ENCODE data around the gene ROBO1. TPM values are rescaled to one million over a fixed set of nuclear protein-coding genes. Genes with fewer than 3 reads are reported as not detected.
"Not testable (repeated sequence)": the region's sequence is repeated elsewhere in the genome, so short reads cannot be mapped to it uniquely, and the experiment has no call there.

ROBO1 gene
- total and polyA plus RNA-seq, 9 donors: 26.2 to 77.2 (median 38.7) TPM

- Histone ChIP-seq H3K9me3 (replicated peaks; ENCODE audit: control insufficient read depth, low read depth, low read length) (no peaks in the 10 kb centered on the region), H3K36me3 (ENCODE audit: control insufficient read depth, insufficient read depth, low read length) (no peaks in the 10 kb centered on the region), H3K4me3 (ENCODE audit: low read length) (no peak overlapping the region), H3K27ac (ENCODE audit: low read length) (no peak overlapping the region), H3K4me1 (ENCODE audit: control insufficient read depth, insufficient read depth, low read length) (no peaks in the 10 kb centered on the region), H3K27me3 (ENCODE audit: control insufficient read depth, insufficient read depth, low read length) (no peaks in the 10 kb centered on the region)
- WGBS (ENCODE audit: insufficient coverage): no CpG with 5 or more reads among the region's 1 CpG
- DNase-seq: no peak
Observed at GRCh38 chr3:79310016-79310415, 457.8 kb downstream of the ROBO1 start.

GRCh38 chr3:79306934-79307570, 460.7 kb downstream of the ROBO1 start:
- Histone ChIP-seq H3K27me3 (ENCODE audit: control insufficient read depth, insufficient read depth, low read length) (no peaks in the 10 kb centered on the region), H3K9me3 (replicated peaks; ENCODE audit: control insufficient read depth, low read depth, low read length) (no peaks in the 10 kb centered on the region), H3K27ac (ENCODE audit: low read length) (no peak overlapping the region), H3K36me3 (ENCODE audit: control insufficient read depth, insufficient read depth, low read length) (no peaks in the 10 kb centered on the region), H3K4me1 (ENCODE audit: control insufficient read depth, insufficient read depth, low read length) (no peaks in the 10 kb centered on the region), H3K4me3 (ENCODE audit: low read length) (no peak overlapping the region)
- peak; percentile 33 for DNase-seq
- WGBS (ENCODE audit: insufficient coverage): no CpG with 5 or more reads among the region's 1 CpG

- not testable (repeated sequence) for H3K4me1 ChIP-seq (ENCODE audit: control insufficient read depth, insufficient read depth, low read length); H3K27me3 ChIP-seq (ENCODE audit: control insufficient read depth, insufficient read depth, low read length); H3K27ac ChIP-seq (ENCODE audit: low read length); H3K36me3 ChIP-seq (ENCODE audit: control insufficient read depth, insufficient read depth, low read length); DNase-seq; H3K4me3 ChIP-seq (ENCODE audit: low read length); H3K9me3 ChIP-seq (replicated peaks; ENCODE audit: control insufficient read depth, low read depth, low read length)
- 97% methylated on average over 35 of the region's 40 CpGs for WGBS (ENCODE audit: insufficient coverage)
Observed at GRCh38 chr3:79299949-79300635, 467.7 kb downstream of the ROBO1 start.

GRCh38 chr3:79297245-79297960, 470.4 kb downstream of the ROBO1 start:
- WGBS (ENCODE audit: insufficient coverage): no CpG with 5 or more reads among the region's 1 CpG
- H3K27me3 ChIP-seq (ENCODE audit: control insufficient read depth, insufficient read depth, low read length): no peaks in the 10 kb centered on the region
- DNase-seq: peak; percentile 72
- H3K4me1 ChIP-seq (ENCODE audit: control insufficient read depth, insufficient read depth, low read length): no peaks in the 10 kb centered on the region
- H3K9me3 ChIP-seq (replicated peaks; ENCODE audit: control insufficient read depth, low read depth, low read length): peaks cover 2% of the 10 kb centered on the region
- no peaks in the 10 kb centered on the region for H3K36me3 ChIP-seq (ENCODE audit: control insufficient read depth, insufficient read depth, low read length)
- H3K27ac ChIP-seq (ENCODE audit: low read length): peak overlapping the region; percentile 58
- no peak overlapping the region for H3K4me3 ChIP-seq (ENCODE audit: low read length)

- no CpG with 5 or more reads among the region's 3 CpGs for WGBS (ENCODE audit: insufficient coverage)
- DNase-seq: peak; percentile 14
- H3K36me3 ChIP-seq (ENCODE audit: control insufficient read depth, insufficient read depth, low read length): no peaks in the 10 kb centered on the region
Observed at GRCh38 chr3:79286882-79287281, 480.9 kb downstream of the ROBO1 start.

GRCh38 chr3:79285871-79286270, 481.9 kb downstream of the ROBO1 start:
- no peaks in the 10 kb centered on the region for H3K9me3 ChIP-seq (replicated peaks; ENCODE audit: control insufficient read depth, low read depth, low read length)
- H3K4me1 ChIP-seq (ENCODE audit: control insufficient read depth, insufficient read depth, low read length): no peaks in the 10 kb centered on the region
- no CpG with 5 or more reads among the region's 2 CpGs for WGBS (ENCODE audit: insufficient coverage)
- DNase-seq: no peak
- no peaks in the 10 kb centered on the region for H3K27me3 ChIP-seq (ENCODE audit: control insufficient read depth, insufficient read depth, low read length)
- H3K27ac ChIP-seq (ENCODE audit: low read length): no peak overlapping the region
- H3K36me3 ChIP-seq (ENCODE audit: control insufficient read depth, insufficient read depth, low read length): no peaks in the 10 kb centered on the region
- H3K4me3 ChIP-seq (ENCODE audit: low read length): no peak overlapping the region

More at GRCh38 chr3:79286882-79287281, 480.9 kb downstream of the ROBO1 start:
- no peaks in the 10 kb centered on the region for H3K4me1 ChIP-seq (ENCODE audit: control insufficient read depth, insufficient read depth, low read length)
- no peak overlapping the region for H3K27ac ChIP-seq (ENCODE audit: low read length)
- no peak overlapping the region for H3K4me3 ChIP-seq (ENCODE audit: low read length)
- no peaks in the 10 kb centered on the region for H3K9me3 ChIP-seq (replicated peaks; ENCODE audit: control insufficient read depth, low read depth, low read length)
- no peaks in the 10 kb centered on the region for H3K27me3 ChIP-seq (ENCODE audit: control insufficient read depth, insufficient read depth, low read length)

GRCh38 chr3:79285380-79285779, 482.4 kb downstream of the ROBO1 start:
- H3K4me1 ChIP-seq (ENCODE audit: control insufficient read depth, insufficient read depth, low read length): no peaks in the 10 kb centered on the region
- peak; percentile 43 for DNase-seq
- WGBS (ENCODE audit: insufficient coverage): 23% methylated on average over 3 of the region's 3 CpGs
- H3K27ac ChIP-seq (ENCODE audit: low read length): no peak overlapping the region
- H3K27me3 ChIP-seq (ENCODE audit: control insufficient read depth, insufficient read depth, low read length): no peaks in the 10 kb centered on the region
- no peak overlapping the region for H3K4me3 ChIP-seq (ENCODE audit: low read length)
- no peaks in the 10 kb centered on the region for H3K36me3 ChIP-seq (ENCODE audit: control insufficient read depth, insufficient read depth, low read length)
- no peaks in the 10 kb centered on the region for H3K9me3 ChIP-seq (replicated peaks; ENCODE audit: control insufficient read depth, low read depth, low read length)

- Histone ChIP-seq H3K9me3 (replicated peaks; ENCODE audit: control insufficient read depth, low read depth, low read length) (no peaks in the 10 kb centered on the region), H3K4me3 (ENCODE audit: low read length) (no peak overlapping the region), H3K36me3 (ENCODE audit: control insufficient read depth, insufficient read depth, low read length) (no peaks in the 10 kb centered on the region), H3K4me1 (ENCODE audit: control insufficient read depth, insufficient read depth, low read length) (no peaks in the 10 kb centered on the region), H3K27ac (ENCODE audit: low read length) (no peak overlapping the region), H3K27me3 (ENCODE audit: control insufficient read depth, insufficient read depth, low read length) (no peaks in the 10 kb centered on the region)
- no peak for DNase-seq
- no CpG with 5 or more reads among the region's 3 CpGs for WGBS (ENCODE audit: insufficient coverage)
Observed at GRCh38 chr3:79284781-79285180, 483.0 kb downstream of the ROBO1 start.

GRCh38 chr3:79278681-79279080, 489.1 kb downstream of the ROBO1 start:
- Histone ChIP-seq H3K4me1 (ENCODE audit: control insufficient read depth, insufficient read depth, low read length) (no peaks in the 10 kb centered on the region), H3K27me3 (ENCODE audit: control insufficient read depth, insufficient read depth, low read length) (no peaks in the 10 kb centered on the region), H3K9me3 (replicated peaks; ENCODE audit: control insufficient read depth, low read depth, low read length) (no peaks in the 10 kb centered on the region), H3K27ac (ENCODE audit: low read length) (no peak overlapping the region), H3K36me3 (ENCODE audit: control insufficient read depth, insufficient read depth, low read length) (no peaks in the 10 kb centered on the region), H3K4me3 (ENCODE audit: low read length) (no peak overlapping the region)
- no peak for DNase-seq
- WGBS (ENCODE audit: insufficient coverage): no CpG with 5 or more reads among the region's 1 CpG

- WGBS (ENCODE audit: insufficient coverage): 80% methylated on average over 2 of the region's 4 CpGs
- Histone ChIP-seq H3K27ac (ENCODE audit: low read length) (no peak overlapping the region), H3K9me3 (replicated peaks; ENCODE audit: control insufficient read depth, low read depth, low read length) (no peaks in the 10 kb centered on the region), H3K36me3 (ENCODE audit: control insufficient read depth, insufficient read depth, low read length) (no peaks in the 10 kb centered on the region), H3K27me3 (ENCODE audit: control insufficient read depth, insufficient read depth, low read length) (no peaks in the 10 kb centered on the region), H3K4me3 (ENCODE audit: low read length) (no peak overlapping the region), H3K4me1 (ENCODE audit: control insufficient read depth, insufficient read depth, low read length) (no peaks in the 10 kb centered on the region)
- no peak for DNase-seq
Observed at GRCh38 chr3:79268422-79268821, 499.4 kb downstream of the ROBO1 start.
